Tibial nerve (tissue), 4 donors: ENCODE measurements around the gene RASAL1.
A peak's percentile ranks its signal among the peaks of the same experiment; 100 is the strongest.

Source experiments
- CTCF ChIP-seq, 5 experiments: fragments of 200-600 bp in 3 of 5; fragments of 450-650 bp in 2 of 5; sonication (generic) in 3 of 5; IDR thresholded peaks; one replicate each; pipeline ENCODE4 v1.5.1; 2016 to 2019; ENCODE audit warnings: antibody characterized with exemption in 5 of 5, mild to moderate bottlenecking in 3 of 5, moderate library complexity in 2 of 5
- EP300 ChIP-seq, 2 donors: sonication (generic); formaldehyde crosslinking; IDR thresholded peaks; one replicate each; pipeline ENCODE4 v1.6.1; 2017; ENCODE audit warnings: antibody characterized with exemption in 2 of 2, mild to moderate bottlenecking in 1 of 2

- TF ChIP-seq CTCF (IDR thresholded peaks at IDR 0.05) (peak; percentile 63 to 87 (median 69)), EP300 (IDR thresholded peaks at IDR 0.05) (peak in 1 of 2 donors; percentile 63)
These were observed 37.0 kb downstream of the RASAL1 start for GRCh38 chr12:113098441-113099028.
